NB4 (cell line): ENCODE data around the gene DKK3.
A peak's percentile ranks its signal among the peaks of the same experiment; 100 is the strongest.

Experiments
- DNase-seq: peaks from one replicate; pipeline ENCODE4 v3.0.0; 2010; ENCODE audit warnings: low read depth
- H3K4me3 ChIP-seq: one replicate; pipeline ENCODE4 v1.5.1; 2011; ENCODE audit warnings: mild to moderate bottlenecking, low read depth, low read length, moderate library complexity
- CTCF ChIP-seq: IDR thresholded peaks from one replicate; pipeline ENCODE4 v1.5.1; 2012; ENCODE audit warnings: low read depth, low read length
- MAX ChIP-seq: IDR thresholded peaks from 2 replicates; pipeline ENCODE4 v1.6.1; 2011; ENCODE audit warnings: low read depth, low read length
- MYC ChIP-seq: IDR thresholded peaks from 2 replicates; pipeline ENCODE4 v1.6.1; 2011; ENCODE audit warnings: low read depth, low read length
- POLR2A ChIP-seq: IDR thresholded peaks from 2 replicates; pipeline ENCODE4 v1.6.1; 2011; ENCODE audit warnings: mild to moderate bottlenecking; ENCODE audit not compliant: insufficient read length; ENCODE audit errors: extremely low read depth

The DKK3 gene

GRCh38 chr11:12003815-12004214, 4.6 kb downstream of the DKK3 start:
- no peak for DNase-seq
- no peak overlapping the region for H3K4me3 ChIP-seq
- no peak for TF ChIP-seq CTCF
- no peak for TF ChIP-seq MYC
- no peak for TF ChIP-seq MAX
- TF ChIP-seq POLR2A = no peak

GRCh38 chr11:12003336-12003735, 5.1 kb downstream of the DKK3 start:
- no peak for DNase-seq
- H3K4me3 ChIP-seq = no peak overlapping the region
- TF ChIP-seq MYC = no peak
- TF ChIP-seq CTCF = no peak
- no peak for TF ChIP-seq MAX
- no peak for TF ChIP-seq POLR2A

- no peak for DNase-seq
- no peak for TF ChIP-seq POLR2A
- no peak for TF ChIP-seq MYC
- no peak for TF ChIP-seq CTCF
- no peak for TF ChIP-seq MAX
- H3K4me3 ChIP-seq = no peak overlapping the region
These were observed 7.2 kb downstream of the DKK3 start for GRCh38 chr11:12001186-12001585.

- DNase-seq = peak; percentile 23
- no peak for TF ChIP-seq MYC
- no peak for TF ChIP-seq MAX
- TF ChIP-seq POLR2A = no peak
- no peak for TF ChIP-seq CTCF
- H3K4me3 ChIP-seq = peak overlapping the region; percentile 38
These were observed 10.2 kb downstream of the DKK3 start for GRCh38 chr11:11998091-11998781.

- no peak for DNase-seq
- H3K4me3 ChIP-seq = no peak overlapping the region
- no peak for TF ChIP-seq CTCF
- no peak for TF ChIP-seq MAX
These were observed 11.4 kb downstream of the DKK3 start for GRCh38 chr11:11997049-11997322.
